DMS153 (cell line): ENCODE measurements around the gene SPAG8.
A peak's percentile ranks its signal among the peaks of the same experiment; 100 is the strongest.

ENCODE experiments used
- DNase-seq: peaks from one replicate; lab custom pipeline; 2025; lab: John Stamatoyannopoulos, UW

SPAG8 gene

GRCh38 chr9:35839926-35840325 lies 27.9 kb upstream of the SPAG8 start:
- no peak for DNase-seq

DNA sequence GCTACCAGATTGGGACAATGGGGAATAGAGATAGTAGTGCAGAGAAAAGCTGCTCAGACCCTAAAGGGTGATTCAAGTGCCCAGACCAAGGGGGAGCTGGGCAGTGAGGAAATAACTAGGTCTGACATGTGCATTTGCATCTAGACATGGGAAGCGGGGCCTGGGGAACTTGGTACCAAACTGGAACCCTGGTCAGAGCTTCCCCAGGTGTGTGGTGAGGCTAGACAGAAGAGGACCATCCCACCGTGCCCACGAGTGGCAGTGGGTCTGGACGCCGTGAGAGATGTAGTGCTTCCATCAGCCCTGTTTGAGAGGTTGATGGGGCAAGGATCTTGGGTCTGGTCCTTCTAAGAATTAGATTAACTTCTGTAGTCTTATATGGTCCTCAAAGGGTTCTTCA lies 24.5 kb upstream of the SPAG8 start:
- DNase-seq: no peak

GRCh38 chr9:35835766-35836165 lies 23.7 kb upstream of the SPAG8 start:
- no peak for DNase-seq

- DNase-seq: no peak
Measured at GRCh38 chr9:35835216-35835632, 23.2 kb upstream of the SPAG8 start.

DNA sequence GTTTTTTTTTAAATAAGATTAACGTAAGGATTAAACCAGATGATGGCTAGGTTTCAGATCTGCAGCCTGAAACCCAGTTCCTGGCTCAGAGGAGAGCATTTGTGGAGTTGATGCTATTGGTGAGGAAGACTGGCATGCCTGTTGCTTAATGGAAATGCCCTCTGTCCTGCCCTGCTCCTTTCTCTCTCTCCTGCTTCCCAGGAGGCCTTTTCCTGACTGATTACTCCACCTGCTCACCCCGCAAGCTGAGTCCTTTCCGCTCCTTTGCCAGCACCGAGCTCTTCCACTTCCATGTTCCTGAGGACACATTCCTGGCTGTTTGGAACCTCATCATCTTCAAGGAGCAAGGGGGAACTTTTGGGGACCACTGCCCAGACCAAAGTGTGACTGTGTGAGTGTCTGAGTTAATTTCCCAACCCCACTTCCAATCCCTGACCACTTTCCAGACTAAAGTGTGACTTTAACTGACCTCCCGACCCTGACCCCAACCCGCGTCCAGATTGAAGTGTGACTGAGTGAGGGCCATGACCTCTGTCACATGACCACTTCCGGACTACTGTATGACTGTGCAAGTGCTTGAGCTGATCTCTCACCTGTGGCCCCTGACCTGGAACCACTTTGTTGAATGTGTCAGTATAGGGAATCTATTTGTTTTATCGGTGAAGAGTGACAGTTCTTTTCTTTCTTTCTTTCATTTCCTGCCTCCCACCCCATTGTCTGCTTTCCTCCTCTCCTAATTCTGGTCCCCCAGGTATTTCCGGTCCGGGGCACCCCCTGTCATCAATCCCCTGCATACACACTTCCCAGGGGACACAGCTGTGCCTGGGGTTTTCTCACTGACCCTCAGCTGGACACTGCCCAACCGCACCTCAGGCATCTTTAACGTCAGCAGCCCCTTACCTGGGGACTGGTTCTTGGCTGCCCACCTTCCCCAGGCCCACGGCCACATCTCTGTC lies 22.5 kb upstream of the SPAG8 start:
- DNase-seq: no peak

- no peak for DNase-seq
Measured at GRCh38 chr9:35832814-35833213, 20.8 kb upstream of the SPAG8 start.

DNA sequence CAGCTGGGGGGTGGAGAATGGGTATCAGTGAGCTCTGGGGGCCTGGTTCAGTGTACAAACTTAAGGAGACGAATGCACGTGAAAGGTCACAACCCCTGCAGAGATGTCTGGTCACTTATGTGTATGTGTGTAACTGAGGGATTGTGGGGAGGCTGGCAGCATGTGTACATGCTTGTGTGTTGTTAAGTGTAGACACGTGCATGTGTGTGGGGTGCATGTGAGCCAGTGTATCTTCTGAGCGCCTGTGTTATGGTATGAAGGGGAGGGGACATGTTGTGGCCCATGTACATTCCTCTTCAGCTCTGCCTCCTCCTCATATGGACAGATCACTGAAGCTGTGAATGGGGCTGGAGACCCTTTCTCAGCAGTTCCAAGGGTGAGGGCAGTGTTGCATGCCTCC lies 19.0 kb upstream of the SPAG8 start:
- DNase-seq: no peak

DNA sequence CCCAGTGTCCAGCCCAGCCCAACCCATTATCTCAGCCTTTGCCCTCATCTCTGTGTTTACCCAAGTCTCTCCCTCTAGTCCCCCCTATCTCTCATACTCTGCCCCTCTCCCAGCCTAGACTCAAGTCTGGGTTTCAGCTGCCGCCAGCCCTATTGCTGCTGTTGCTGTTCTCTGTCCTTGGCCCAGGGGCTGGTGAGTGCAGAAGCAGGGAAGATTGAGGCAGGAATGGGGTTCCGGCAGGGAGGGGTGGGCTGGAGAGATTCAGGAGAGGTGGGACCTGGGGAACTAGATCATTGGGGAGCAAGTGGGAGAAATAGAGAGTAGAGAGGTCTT lies 17.7 kb upstream of the SPAG8 start:
- DNase-seq: no peak

DNA sequence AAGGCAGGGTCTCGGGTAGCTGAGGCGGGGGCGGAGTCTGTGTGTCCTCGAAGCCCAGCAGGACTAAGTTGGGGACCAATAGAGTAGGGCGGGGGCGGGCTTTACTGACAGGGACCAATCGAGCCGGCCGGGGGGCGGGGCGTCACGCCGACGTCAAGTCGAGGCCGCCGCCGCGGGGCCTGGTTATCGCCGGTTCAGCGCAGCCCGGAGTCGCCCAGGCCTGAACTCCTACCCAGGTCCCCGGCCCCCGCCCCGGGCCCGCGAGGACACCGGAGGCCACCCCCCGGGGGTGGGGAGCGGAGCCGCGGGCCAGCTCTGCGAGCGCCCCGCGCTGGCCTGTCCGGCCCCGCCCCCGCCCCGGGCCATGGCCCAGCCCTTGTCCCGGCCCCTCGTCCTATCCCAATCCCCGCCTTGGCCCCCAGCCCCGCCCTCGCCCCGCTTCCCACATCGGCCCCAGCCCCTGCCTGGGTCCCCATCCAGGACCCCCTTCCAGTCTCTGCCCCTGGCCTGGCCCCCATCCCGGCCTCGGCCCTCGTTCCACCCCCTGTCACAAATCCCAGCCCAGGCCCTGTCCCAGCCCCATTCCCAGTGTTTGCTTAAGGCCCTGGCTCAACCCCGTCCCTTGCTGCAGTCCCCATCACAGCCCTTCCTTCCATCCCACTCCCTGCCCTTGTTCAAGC lies 17.2 kb upstream of the SPAG8 start, which contains the start of gene TMEM8B:
TSS of gene TMEM8B (plus strand) at position 145 of the 680 bp plus-strand sequence. CDS start at position 365, 220 bp downstream.
- peak; percentile 82 for DNase-seq

- DNase-seq: no peak
Measured at GRCh38 chr9:35828716-35829083, 16.6 kb upstream of the SPAG8 start, which contains the start of gene FAM221B. Gene FAM221B, minus strand, starts transcription at chr9:35828732. Its CDS starts 2,571 bp downstream, at chr9:35826161.

- DNase-seq: no peak
Measured at GRCh38 chr9:35827486-35827885, 15.4 kb upstream of the SPAG8 start.

- DNase-seq: peak; percentile 46
Measured at GRCh38 chr9:35826071-35826701, 14.1 kb upstream of the SPAG8 start.

GRCh38 chr9:35822926-35823325 lies 10.9 kb upstream of the SPAG8 start:
- no peak for DNase-seq

- no peak for DNase-seq
Measured at GRCh38 chr9:35820076-35820475, 8.0 kb upstream of the SPAG8 start.

DNA sequence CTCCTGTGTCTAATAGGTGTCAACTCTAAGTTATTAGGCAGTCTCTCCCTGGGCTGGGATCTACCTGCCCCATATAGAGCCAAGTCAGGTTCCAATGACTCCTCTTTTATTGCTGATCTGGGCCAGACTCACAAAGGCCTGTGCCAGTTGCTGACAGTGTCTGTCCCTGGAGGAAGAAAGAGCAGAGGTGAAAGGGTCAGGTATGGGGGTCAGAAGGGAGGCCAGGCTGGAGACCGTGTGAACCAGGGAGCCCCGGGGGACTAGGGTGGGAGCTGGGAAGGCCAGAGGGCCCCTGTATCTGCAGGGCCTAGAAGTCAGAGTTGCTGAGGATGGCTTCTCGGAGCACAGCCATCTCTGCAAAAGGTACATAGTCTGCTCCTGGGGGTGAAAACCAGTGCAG lies 6.3 kb upstream of the SPAG8 start:
- no peak for DNase-seq

DNA sequence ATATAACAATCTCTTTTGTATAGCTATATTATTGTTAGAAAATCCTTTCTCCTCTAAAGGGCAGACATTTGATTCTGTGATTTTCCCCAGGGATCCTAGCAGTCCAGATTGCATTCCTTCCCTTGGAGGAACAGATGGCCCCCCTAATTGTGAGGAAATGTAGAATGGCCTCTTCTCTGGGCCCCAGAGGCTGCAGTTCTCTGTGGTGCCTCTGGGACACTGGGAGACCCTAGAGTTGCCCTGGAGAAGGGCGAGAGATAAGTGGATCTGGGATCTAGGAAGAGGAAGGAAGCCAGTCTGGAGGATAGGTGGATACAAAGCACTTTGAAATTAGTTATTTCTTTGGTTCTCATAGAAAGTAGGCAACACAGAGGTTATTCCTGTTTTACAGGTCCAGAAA lies 4.6 kb upstream of the SPAG8 start:
- no peak for DNase-seq

- peak; percentile 97 for DNase-seq
Measured at GRCh38 chr9:35814841-35815543, 2.9 kb upstream of the SPAG8 start, which contains the start of gene HINT2. Gene HINT2, minus strand, starts transcription at chr9:35815042. Its CDS starts 63 bp downstream, at chr9:35814979.

- DNase-seq: peak; percentile 19
Measured at GRCh38 chr9:35814106-35814840, 2.2 kb upstream of the SPAG8 start.

GRCh38 chr9:35813434-35814105 lies 1.5 kb upstream of the SPAG8 start:
- DNase-seq: no peak

- no peak for DNase-seq
Measured at GRCh38 chr9:35811381-35812024, 559 bp downstream of the SPAG8 start.
